Gastrocnemius medialis (tissue), 4 donors: ENCODE data around the gene PDCD11. TPM values are rescaled to one million over a fixed set of nuclear protein-coding genes. Genes with fewer than 3 reads are reported as not detected.

Experiments used
- ATAC-seq, 2 donors: fragments of 150-250 bp; one replicate each; pipeline ENCODE4 v1.9.1; 2016
- DNase-seq, 2 donors: peaks; one replicate each; pipeline ENCODE4 v3.0.0-alpha.2; 2019
- H3K27ac ChIP-seq, 4 donors: fragments of 200-600 bp; sonication (generic); 1 replicate in 1 of 4; 2 replicates in 3 of 4; pipeline ENCODE4 v1.5.1; 2016 to 2018; ENCODE audit warnings: mild to moderate bottlenecking in 2 of 4, moderate library complexity in 1 of 4
- H3K27me3 ChIP-seq, 3 donors: fragments of 200-600 bp; sonication (generic) in 2 of 3; 1 replicate in 1 of 3; 2 replicates in 2 of 3; pipeline versions ENCODE4 v1.5.1 to v1.6.0; 2016 to 2019; ENCODE audit warnings: mild to moderate bottlenecking in 1 of 3, moderate library complexity in 1 of 3
- H3K36me3 ChIP-seq, 2 donors: fragments of 200-600 bp; sonication (generic) in 1 of 2; one replicate each; pipeline ENCODE4 v1.5.1; 2017 to 2018
- H3K4me1 ChIP-seq, 2 donors: fragments of 200-600 bp; sonication (generic) in 1 of 2; one replicate each; pipeline ENCODE4 v1.5.1; 2016 to 2017; ENCODE audit warnings: mild to moderate bottlenecking in 2 of 2
- H3K4me3 ChIP-seq, 4 donors: fragments of 200-600 bp; sonication (generic) in 3 of 4; 1 replicate in 1 of 4; 2 replicates in 3 of 4; pipeline ENCODE4 v1.5.1; 2016 to 2019; ENCODE audit warnings: mild to moderate bottlenecking in 2 of 4
- H3K9me3 ChIP-seq, 3 donors: fragments of 200-600 bp; sonication (generic) in 2 of 3; 1 replicate in 1 of 3; 2 replicates in 2 of 3; pipeline ENCODE4 v1.5.1; 2016 to 2019
- CTCF ChIP-seq, 5 experiments: fragments of 450-650 bp in 3 of 5; fragments of 200-600 bp in 2 of 5; sonication (generic) in 2 of 5; IDR thresholded peaks in 4 of 5; conservative IDR thresholded peaks in 1 of 5; 1 replicate in 4 of 5; 2 replicates in 1 of 5; pipeline ENCODE4 v1.5.1; 2016 to 2019; ENCODE audit warnings: antibody characterized with exemption in 5 of 5, mild to moderate bottlenecking in 3 of 5, moderate library complexity in 3 of 5
- POLR2A ChIP-seq, 2 donors: fragments of 450-650 bp; IDR thresholded peaks; one replicate each; pipeline ENCODE4 v1.6.1; 2017; ENCODE audit warnings: antibody characterized with exemption in 2 of 2, mild to moderate bottlenecking in 2 of 2, moderate library complexity in 2 of 2
- in situ Hi-C, 4 donors: fragments of 200-750 bp; cut with MboI; loops; one replicate each; pipeline versions ENCODE4 v1.15.0 to v1.8.0; 2017; ENCODE audit warnings: low sequenced_read_pairs in 4 of 4
- intact Hi-C: fragments of 100-400 bp; cut with DNase I; formaldehyde crosslinking; loops from one replicate; pipeline ENCODE4 v1.15.1; 2023; ENCODE audit warnings: low total_unique reads
- total RNA-seq, 4 donors: library from RNA; depleted of rRNA; stranded (reverse); fragments of >200 nt; gene quantifications; one replicate each; pipeline versions ENCODE4 v1.1.0 to v1.2.3, GENCODE V29; 2016

PDCD11 gene
- total RNA-seq, 4 donors from 2014 or later = 16.7 to 22.7 (median 19.5) TPM

GRCh38 chr10:103396789-103397087, 312 bp downstream of the PDCD11 start:
- DNase-seq = no peak
- Histone ChIP-seq H3K4me1 (peaks cover 39 to 43% of the 10 kb centered on the region in 2 donors), H3K4me3 (peak overlapping the region; percentile 88 to 96 (median 94)), H3K36me3 (peaks cover 0 to 46% of the 10 kb centered on the region in 2 donors), H3K9me3 (no peaks in the 10 kb centered on the region), H3K27me3 (no peaks in the 10 kb centered on the region), H3K27ac (peak overlapping the region; percentile 91 to 97 (median 94))
- in situ Hi-C loops (no loop called here), intact Hi-C loops (loop anchor here (1.0 to 5.0 kb wide), 3 partner anchors 29 to 1809 kb away; partner anchors contain the start of genes CNNM2, DPCD, POLL and TAF5)
- no peak for TF ChIP-seq POLR2A (IDR thresholded peaks at IDR 0.05)
- peak in 1 of 5 experiments; percentile 1 for TF ChIP-seq CTCF (IDR thresholded peaks at IDR 0.05 in 4 of 5, conservative IDR thresholded peaks at IDR 0.05 in 1 of 5)
- no peak for ATAC-seq

GRCh38 chr10:103397191-103397825, 882 bp downstream of the PDCD11 start:
- no peak for DNase-seq
- no peaks in the 10 kb centered on the region for H3K9me3 ChIP-seq
- ATAC-seq = no peak
- peak overlapping the region; percentile 91 to 97 (median 94) for H3K27ac ChIP-seq
- H3K4me1 ChIP-seq = peaks cover 39 to 43% of the 10 kb centered on the region in 2 donors
- H3K27me3 ChIP-seq = no peaks in the 10 kb centered on the region
- intact Hi-C loops = loop anchor here (5.0 kb wide), 2 partner anchors 480 to 1810 kb away; partner anchors contain the start of genes CNNM2, DPCD and POLL
- peak overlapping the region; percentile 88 to 96 (median 94) for H3K4me3 ChIP-seq
- TF ChIP-seq CTCF (IDR thresholded peaks at IDR 0.05 in 4 of 5, conservative IDR thresholded peaks at IDR 0.05 in 1 of 5) = no peak
- TF ChIP-seq POLR2A (IDR thresholded peaks at IDR 0.05) = no peak
- peaks cover 0 to 46% of the 10 kb centered on the region in 2 donors for H3K36me3 ChIP-seq
- in situ Hi-C loops = no loop called here

GRCh38 chr10:103413564-103413963, 17.1 kb downstream of the PDCD11 start:
- H3K9me3 ChIP-seq = no peaks in the 10 kb centered on the region
- no peaks in the 10 kb centered on the region for H3K27me3 ChIP-seq
- intact Hi-C loops (no loop called here), in situ Hi-C loops (loop anchor here in 3 of 4 donors (10.0 to 25.0 kb wide), 3 partner anchors 71 to 274 kb away; no protein-coding TSS in a partner anchor)
- TF ChIP-seq CTCF (IDR thresholded peaks at IDR 0.05 in 4 of 5, conservative IDR thresholded peaks at IDR 0.05 in 1 of 5) (no peak), POLR2A (IDR thresholded peaks at IDR 0.05) (no peak)
- H3K36me3 ChIP-seq = peaks cover 4 to 95% of the 10 kb centered on the region in 2 donors
- H3K27ac ChIP-seq = no peak overlapping the region
- ATAC-seq (no peak), DNase-seq (no peak)
- no peaks in the 10 kb centered on the region for H3K4me1 ChIP-seq
- H3K4me3 ChIP-seq = no peak overlapping the region

GRCh38 chr10:103415581-103415980, 19.2 kb downstream of the PDCD11 start:
- H3K27me3 ChIP-seq = no peaks in the 10 kb centered on the region
- no peak overlapping the region for H3K27ac ChIP-seq
- DNase-seq (no peak), ATAC-seq (no peak)
- H3K4me3 ChIP-seq = no peak overlapping the region
- H3K9me3 ChIP-seq = no peaks in the 10 kb centered on the region
- no peaks in the 10 kb centered on the region for H3K4me1 ChIP-seq
- intact Hi-C loops (no loop called here), in situ Hi-C loops (loop anchor here in 3 of 4 donors (5.0 to 25.0 kb wide), 5 partner anchors 67 to 272 kb away; no protein-coding TSS in a partner anchor)
- TF ChIP-seq CTCF (IDR thresholded peaks at IDR 0.05 in 4 of 5, conservative IDR thresholded peaks at IDR 0.05 in 1 of 5) (no peak), POLR2A (IDR thresholded peaks at IDR 0.05) (no peak)
- peaks cover 5 to 100% of the 10 kb centered on the region in 2 donors for H3K36me3 ChIP-seq
